HL-60 (cell line): ENCODE data around the gene DDB1.

ENCODE experiments used
- DNase-seq, 2 experiments: peaks; one replicate each; pipeline ENCODE4 v3.0.0-alpha.2; 2010 to 2020; ENCODE audit warnings: low read depth in 1 of 2, low spot score in 1 of 2
- H3K27ac ChIP-seq: fragments of 250-450 bp; sonication (Bioruptor Pico); replicated peaks from 2 replicates; pipeline ENCODE4 v1.5.1; 2020; ENCODE audit warnings: mild to moderate bottlenecking, moderate library complexity
- H3K27me3 ChIP-seq: fragments of 250-450 bp; sonication (Bioruptor Pico); 2 replicates; pipeline ENCODE4 v1.5.1; 2021; ENCODE audit warnings: mild to moderate bottlenecking, moderate library complexity; ENCODE audit not compliant: insufficient read depth, poor library complexity, severe bottlenecking
- H3K4me3 ChIP-seq: replicated peaks from 2 replicates; pipeline ENCODE4 v1.5.1; 2011; ENCODE audit warnings: mild to moderate bottlenecking, control low read depth, low read length; ENCODE audit not compliant: insufficient read depth
- GABPA ChIP-seq: IDR thresholded peaks from 2 replicates; pipeline ENCODE4 v1.6.1; 2012; ENCODE audit warnings: low read depth
- POLR2AphosphoS5 ChIP-seq: IDR thresholded peaks from 2 replicates; pipeline ENCODE4 v1.6.1; 2012; ENCODE audit warnings: low read depth
- SPI1 ChIP-seq: IDR thresholded peaks from 2 replicates; pipeline ENCODE4 v1.6.1; 2012; ENCODE audit warnings: low read depth, mild to moderate bottlenecking, borderline replicate concordance
- TF ChIP-seq, protein P1 (sequence below): IDR thresholded peaks from one replicate; pipeline ENCODE4 v1.5.1; 2011; ENCODE audit warnings: low read length, control low read depth, inconsistent platforms; ENCODE audit not compliant: insufficient read depth
- TF ChIP-seq, protein P2 (sequence below): IDR thresholded peaks from 2 replicates; pipeline ENCODE4 v1.6.1; 2012; ENCODE audit warnings: low read depth; ENCODE audit not compliant: insufficient replicate concordance

Gene DDB1

DNA sequence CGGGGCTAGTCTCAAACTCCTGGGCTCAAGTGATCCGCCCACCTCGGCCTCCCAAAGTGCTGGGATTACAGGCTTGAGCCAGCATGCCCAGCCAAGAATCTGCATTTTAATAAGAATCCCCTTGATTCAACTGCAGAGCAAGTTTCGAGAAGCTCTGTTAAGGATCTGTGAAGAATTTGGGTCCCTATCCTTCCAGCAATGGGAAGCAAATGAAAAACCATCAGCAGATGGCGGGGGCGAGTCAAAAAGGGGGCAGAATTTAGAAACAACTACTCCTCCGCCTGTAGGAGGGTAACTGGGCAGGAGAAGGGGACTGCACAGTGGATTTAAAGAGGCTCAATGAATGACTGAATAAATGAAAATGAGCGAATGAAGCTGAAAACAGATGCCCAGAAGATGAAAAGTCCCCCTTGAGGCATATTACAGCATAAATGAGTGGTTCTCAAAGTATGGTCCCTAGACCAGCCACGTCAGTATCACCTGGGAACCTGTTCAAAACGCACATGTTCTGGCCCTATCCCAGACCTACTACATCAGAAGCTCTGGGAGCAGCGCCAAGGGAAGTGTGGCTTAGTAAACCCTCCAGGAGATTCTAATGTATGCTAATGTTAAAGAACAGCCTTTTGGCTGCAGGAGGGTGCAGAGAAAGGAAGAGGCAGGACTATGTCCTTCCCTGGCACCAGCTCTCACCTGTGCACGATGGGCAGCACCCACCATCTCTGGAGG, 52.8 kb downstream of the DDB1 start:
- no peaks in the 10 kb centered on the region for H3K27me3 ChIP-seq
- no peak for TF ChIP-seq GABPA
- H3K27ac ChIP-seq: no peak overlapping the region
- no peak for DNase-seq
- H3K4me3 ChIP-seq: no peak overlapping the region

DNA sequence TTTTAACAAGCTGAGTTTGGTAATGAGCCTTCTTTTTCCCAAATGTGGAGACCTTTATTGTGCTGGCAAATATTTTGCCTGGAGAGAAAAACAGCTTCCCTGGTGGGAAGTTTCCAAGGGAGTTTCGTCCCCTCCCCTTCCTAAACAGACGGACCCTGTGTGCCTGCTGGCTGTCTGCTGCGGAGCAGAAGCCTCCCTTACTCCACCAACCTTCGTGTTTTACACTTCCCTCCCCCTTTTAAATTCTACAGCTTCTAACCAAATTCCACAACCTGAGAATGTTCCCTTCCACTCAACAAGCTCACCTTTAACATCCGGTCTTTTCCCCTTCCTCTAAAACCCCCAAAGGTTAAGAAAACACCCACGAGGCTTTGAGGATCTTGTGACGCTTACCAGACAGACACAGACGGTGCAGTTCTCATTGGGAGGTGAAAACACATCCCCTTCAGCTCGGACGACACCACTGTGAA, 54.9 kb downstream of the DDB1 start:
- DNase-seq: no peak
- Histone ChIP-seq H3K4me3 (no peak overlapping the region), H3K27ac (no peak overlapping the region), H3K27me3 (no peaks in the 10 kb centered on the region)
- no peak for TF ChIP-seq GABPA
- TF ChIP-seq, protein P1, sequence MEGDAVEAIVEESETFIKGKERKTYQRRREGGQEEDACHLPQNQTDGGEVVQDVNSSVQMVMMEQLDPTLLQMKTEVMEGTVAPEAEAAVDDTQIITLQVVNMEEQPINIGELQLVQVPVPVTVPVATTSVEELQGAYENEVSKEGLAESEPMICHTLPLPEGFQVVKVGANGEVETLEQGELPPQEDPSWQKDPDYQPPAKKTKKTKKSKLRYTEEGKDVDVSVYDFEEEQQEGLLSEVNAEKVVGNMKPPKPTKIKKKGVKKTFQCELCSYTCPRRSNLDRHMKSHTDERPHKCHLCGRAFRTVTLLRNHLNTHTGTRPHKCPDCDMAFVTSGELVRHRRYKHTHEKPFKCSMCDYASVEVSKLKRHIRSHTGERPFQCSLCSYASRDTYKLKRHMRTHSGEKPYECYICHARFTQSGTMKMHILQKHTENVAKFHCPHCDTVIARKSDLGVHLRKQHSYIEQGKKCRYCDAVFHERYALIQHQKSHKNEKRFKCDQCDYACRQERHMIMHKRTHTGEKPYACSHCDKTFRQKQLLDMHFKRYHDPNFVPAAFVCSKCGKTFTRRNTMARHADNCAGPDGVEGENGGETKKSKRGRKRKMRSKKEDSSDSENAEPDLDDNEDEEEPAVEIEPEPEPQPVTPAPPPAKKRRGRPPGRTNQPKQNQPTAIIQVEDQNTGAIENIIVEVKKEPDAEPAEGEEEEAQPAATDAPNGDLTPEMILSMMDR: no peak
- no peak for TF ChIP-seq POLR2AphosphoS5
- TF ChIP-seq SPI1: no peak
- TF ChIP-seq, protein P2, sequence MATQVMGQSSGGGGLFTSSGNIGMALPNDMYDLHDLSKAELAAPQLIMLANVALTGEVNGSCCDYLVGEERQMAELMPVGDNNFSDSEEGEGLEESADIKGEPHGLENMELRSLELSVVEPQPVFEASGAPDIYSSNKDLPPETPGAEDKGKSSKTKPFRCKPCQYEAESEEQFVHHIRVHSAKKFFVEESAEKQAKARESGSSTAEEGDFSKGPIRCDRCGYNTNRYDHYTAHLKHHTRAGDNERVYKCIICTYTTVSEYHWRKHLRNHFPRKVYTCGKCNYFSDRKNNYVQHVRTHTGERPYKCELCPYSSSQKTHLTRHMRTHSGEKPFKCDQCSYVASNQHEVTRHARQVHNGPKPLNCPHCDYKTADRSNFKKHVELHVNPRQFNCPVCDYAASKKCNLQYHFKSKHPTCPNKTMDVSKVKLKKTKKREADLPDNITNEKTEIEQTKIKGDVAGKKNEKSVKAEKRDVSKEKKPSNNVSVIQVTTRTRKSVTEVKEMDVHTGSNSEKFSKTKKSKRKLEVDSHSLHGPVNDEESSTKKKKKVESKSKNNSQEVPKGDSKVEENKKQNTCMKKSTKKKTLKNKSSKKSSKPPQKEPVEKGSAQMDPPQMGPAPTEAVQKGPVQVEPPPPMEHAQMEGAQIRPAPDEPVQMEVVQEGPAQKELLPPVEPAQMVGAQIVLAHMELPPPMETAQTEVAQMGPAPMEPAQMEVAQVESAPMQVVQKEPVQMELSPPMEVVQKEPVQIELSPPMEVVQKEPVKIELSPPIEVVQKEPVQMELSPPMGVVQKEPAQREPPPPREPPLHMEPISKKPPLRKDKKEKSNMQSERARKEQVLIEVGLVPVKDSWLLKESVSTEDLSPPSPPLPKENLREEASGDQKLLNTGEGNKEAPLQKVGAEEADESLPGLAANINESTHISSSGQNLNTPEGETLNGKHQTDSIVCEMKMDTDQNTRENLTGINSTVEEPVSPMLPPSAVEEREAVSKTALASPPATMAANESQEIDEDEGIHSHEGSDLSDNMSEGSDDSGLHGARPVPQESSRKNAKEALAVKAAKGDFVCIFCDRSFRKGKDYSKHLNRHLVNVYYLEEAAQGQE: no peak

DNA sequence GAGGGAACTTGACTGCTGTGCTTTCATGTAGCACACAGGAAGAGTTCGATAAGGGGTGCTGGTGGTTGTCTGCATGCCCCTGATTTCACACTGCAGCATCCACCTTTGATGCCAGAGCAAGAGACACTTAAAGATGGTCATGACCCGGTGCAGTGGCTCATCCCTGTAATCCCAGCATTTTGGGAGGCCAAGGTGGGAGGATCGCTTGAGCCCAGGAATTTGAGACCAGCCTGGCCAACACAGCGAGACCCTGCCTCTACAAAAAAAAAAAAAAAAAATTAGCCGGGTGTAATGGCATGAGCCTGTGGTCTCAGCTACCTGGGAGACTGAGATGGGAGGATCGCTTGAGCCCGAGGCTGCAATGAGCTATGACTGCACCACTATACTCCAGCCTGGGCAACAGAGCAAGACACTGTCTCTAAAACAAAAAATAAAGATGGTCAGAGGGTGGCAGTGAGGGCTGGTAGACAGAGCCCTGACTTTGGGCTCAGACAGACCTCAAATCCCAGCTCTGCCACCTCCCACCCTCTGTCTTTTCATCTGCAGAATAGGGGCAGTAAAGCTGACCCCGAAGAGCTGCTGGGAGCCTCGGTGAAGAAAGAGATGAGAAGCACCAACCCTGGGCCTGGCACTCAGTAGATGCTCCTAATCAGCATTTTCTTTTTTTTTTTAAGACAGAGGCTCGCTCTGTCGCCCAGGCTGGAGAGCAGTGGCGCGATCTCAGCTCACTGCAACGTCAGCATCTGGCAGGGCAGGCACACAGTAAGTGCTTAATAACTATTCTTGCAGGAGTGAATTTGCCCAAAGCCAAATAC, 55.5 kb downstream of the DDB1 start:
- Histone ChIP-seq H3K4me3 (no peak overlapping the region), H3K27me3 (no peaks in the 10 kb centered on the region), H3K27ac (no peak overlapping the region)
- TF ChIP-seq, protein P2: no peak
- TF ChIP-seq POLR2AphosphoS5: no peak
- TF ChIP-seq, protein P1: no peak
- no peak for TF ChIP-seq GABPA
- no peak for TF ChIP-seq SPI1
- no peak for DNase-seq

DNA sequence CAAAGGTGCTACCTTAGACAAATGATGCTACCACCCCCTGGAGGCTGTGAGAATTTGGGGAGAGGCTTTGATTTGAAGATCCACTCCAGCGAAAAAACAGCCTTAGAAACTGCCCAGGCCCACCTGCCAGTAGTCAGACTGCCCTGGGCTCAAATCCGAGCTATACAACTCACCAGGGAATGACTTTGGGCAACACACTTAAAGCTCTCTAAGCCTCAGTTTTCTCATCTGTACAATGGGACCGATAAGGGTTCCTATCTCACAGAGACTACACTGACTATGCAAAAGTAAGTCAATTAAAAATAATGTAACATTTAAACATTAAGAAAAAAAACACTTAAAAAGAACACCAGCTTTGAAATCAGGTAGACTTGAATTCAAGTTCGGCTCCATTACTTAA, 57.7 kb downstream of the DDB1 start:
- no peaks in the 10 kb centered on the region for H3K27me3 ChIP-seq
- H3K27ac ChIP-seq: no peak overlapping the region
- TF ChIP-seq SPI1: no peak
- no peak overlapping the region for H3K4me3 ChIP-seq
- no peak for DNase-seq
